HEK293 (cell line): ENCODE measurements around the gene ERRFI1.

ENCODE experiments used
- KLF17 ChIP-seq: fragments of 450-650 bp; formaldehyde crosslinking; IDR thresholded peaks from 2 replicates; pipeline ENCODE4 v1.5.1; 2016; ENCODE audit warnings: missing biosample characterization, missing genetic modification characterization
- KLF8 ChIP-seq: fragments of 450-650 bp; formaldehyde crosslinking; IDR thresholded peaks from 2 replicates; pipeline ENCODE4 v1.5.1; 2016; ENCODE audit warnings: missing biosample characterization, missing genetic modification characterization
- PATZ1 ChIP-seq: fragments of 450-650 bp; formaldehyde crosslinking; IDR thresholded peaks from 2 replicates; pipeline ENCODE4 v1.5.1; 2016; ENCODE audit warnings: missing biosample characterization, missing genetic modification characterization
- PBX3 ChIP-seq: sonication (generic); formaldehyde crosslinking; IDR thresholded peaks from 2 replicates; pipeline ENCODE4 v1.8.1; 2022; ENCODE audit warnings: mild to moderate bottlenecking, moderate library complexity, missing genetic modification reagents
- PRDM10 ChIP-seq: fragments of 450-650 bp; formaldehyde crosslinking; IDR thresholded peaks from 2 replicates; pipeline ENCODE4 v1.5.1; 2016; ENCODE audit warnings: missing biosample characterization, missing genetic modification characterization
- PRDM6 ChIP-seq: fragments of 450-650 bp; formaldehyde crosslinking; IDR thresholded peaks from 2 replicates; pipeline ENCODE4 v1.5.1; 2017; ENCODE audit warnings: missing biosample characterization, missing genetic modification characterization
- SP7 ChIP-seq: fragments of 450-650 bp; formaldehyde crosslinking; IDR thresholded peaks from 2 replicates; pipeline ENCODE4 v1.5.1; 2016; ENCODE audit warnings: missing biosample characterization, missing genetic modification characterization
- TRIM28 ChIP-seq: IDR thresholded peaks from 2 replicates; pipeline ENCODE4 v1.6.1; 2011; ENCODE audit warnings: low read length, control low read depth, borderline replicate concordance
- ZBTB17 ChIP-seq: fragments of 450-650 bp; formaldehyde crosslinking; IDR thresholded peaks from 2 replicates; pipeline ENCODE4 v1.5.1; 2016; ENCODE audit warnings: missing biosample characterization, missing genetic modification characterization
- ZBTB20 ChIP-seq: fragments of 450-650 bp; formaldehyde crosslinking; IDR thresholded peaks from 2 replicates; pipeline ENCODE4 v1.5.1; 2016; ENCODE audit warnings: missing biosample characterization, missing genetic modification characterization
- ZBTB48 ChIP-seq: fragments of 450-650 bp; formaldehyde crosslinking; IDR thresholded peaks from 2 replicates; pipeline ENCODE4 v1.5.1; 2016; ENCODE audit warnings: missing biosample characterization, missing genetic modification characterization
- ZBTB6 ChIP-seq: fragments of 450-650 bp; formaldehyde crosslinking; IDR thresholded peaks from 2 replicates; pipeline ENCODE4 v1.5.1; 2017; ENCODE audit warnings: missing biosample characterization, missing genetic modification characterization
- ZFP37 ChIP-seq: fragments of 450-650 bp; formaldehyde crosslinking; IDR thresholded peaks from 2 replicates; pipeline ENCODE4 v1.5.1; 2016; ENCODE audit warnings: missing biosample characterization, missing genetic modification characterization
- ZNF10 ChIP-seq: fragments of 450-650 bp; formaldehyde crosslinking; IDR thresholded peaks from 2 replicates; pipeline ENCODE4 v1.5.1; 2017; ENCODE audit warnings: missing biosample characterization, missing genetic modification characterization
- ZNF112 ChIP-seq: fragments of 450-650 bp; formaldehyde crosslinking; IDR thresholded peaks from 2 replicates; pipeline ENCODE4 v1.5.0; 2017; ENCODE audit warnings: missing biosample characterization, missing genetic modification characterization
- ZNF184 ChIP-seq: fragments of 450-650 bp; IDR thresholded peaks from 2 replicates; pipeline ENCODE4 v1.5.1; 2018; ENCODE audit warnings: missing biosample characterization, mild to moderate bottlenecking, missing genetic modification characterization
- ZNF223 ChIP-seq: fragments of 450-650 bp; formaldehyde crosslinking; IDR thresholded peaks from 2 replicates; pipeline ENCODE4 v1.5.1; 2016; ENCODE audit warnings: missing biosample characterization, missing genetic modification characterization
- ZNF335 ChIP-seq: fragments of 450-650 bp; formaldehyde crosslinking; conservative IDR thresholded peaks from 2 replicates; pipeline ENCODE4 v1.5.1; 2016; ENCODE audit warnings: missing biosample characterization, missing genetic modification characterization
- ZNF426 ChIP-seq: fragments of 450-650 bp; formaldehyde crosslinking; IDR thresholded peaks from 2 replicates; pipeline ENCODE4 v1.5.1; 2017; ENCODE audit warnings: missing biosample characterization, missing genetic modification characterization, mild to moderate bottlenecking, inconsistent platforms, moderate library complexity
- ZNF530 ChIP-seq: fragments of 450-650 bp; formaldehyde crosslinking; IDR thresholded peaks from 2 replicates; pipeline ENCODE4 v1.5.1; 2016; ENCODE audit warnings: low read depth, missing biosample characterization, missing genetic modification characterization
- ZNF558 ChIP-seq: fragments of 450-650 bp; formaldehyde crosslinking; IDR thresholded peaks from 2 replicates; pipeline ENCODE4 v1.5.1; 2016; ENCODE audit warnings: missing biosample characterization, missing genetic modification characterization
- ZNF561 ChIP-seq: fragments of 450-650 bp; IDR thresholded peaks from 2 replicates; pipeline ENCODE4 v1.5.1; 2018; ENCODE audit warnings: missing biosample characterization, missing genetic modification characterization, borderline replicate concordance
- ZNF600 ChIP-seq: fragments of 450-650 bp; formaldehyde crosslinking; IDR thresholded peaks from 2 replicates; pipeline ENCODE4 v1.5.1; 2016; ENCODE audit warnings: missing biosample characterization, missing genetic modification characterization
- ZNF639 ChIP-seq: fragments of 450-650 bp; formaldehyde crosslinking; IDR thresholded peaks from 2 replicates; pipeline ENCODE4 v1.5.1; 2016; ENCODE audit warnings: missing biosample characterization, missing genetic modification characterization
- ZNF843 ChIP-seq: fragments of 450-650 bp; formaldehyde crosslinking; IDR thresholded peaks from 2 replicates; pipeline ENCODE4 v1.5.1; 2016; ENCODE audit warnings: missing biosample characterization, missing genetic modification characterization

The ERRFI1 gene

GRCh38 chr1:8004803-8005573 lies 21.1 kb downstream of the ERRFI1 start (continued):
- TF ChIP-seq PBX3 (CRISPR knock-in tag): no peak
- TF ChIP-seq ZNF112 (tag by site-specific recombination): no peak
- 0 out of 2 replicates have a peak, but pooled peaks have one; percentile 14 for TF ChIP-seq ZNF558 (tag by site-specific recombination)
- TF ChIP-seq ZNF530 (tag by site-specific recombination): no peak
- TF ChIP-seq PRDM10: 0 out of 2 replicates have a peak, but pooled peaks have one; percentile 46
- peak; percentile 43; the same call in 1 of the 2 replicates for TF ChIP-seq KLF17 (tag by site-specific recombination)
- TF ChIP-seq ZBTB48 (tag by site-specific recombination): 0 out of 2 replicates have a peak, but pooled peaks have one; percentile 29
- TF ChIP-seq ZBTB17 (tag by site-specific recombination): peak; percentile 67
- no peak for TF ChIP-seq ZNF426 (tag by site-specific recombination)
- TF ChIP-seq ZNF600: peak; percentile 86
- TF ChIP-seq PATZ1 (tag by site-specific recombination): 0 out of 2 replicates have a peak, but pooled peaks have one; percentile 21
- TF ChIP-seq ZBTB20: peak; percentile 89
- no peak for TF ChIP-seq PRDM6 (tag by site-specific recombination)
- TF ChIP-seq ZNF561 (tag by site-specific recombination): 0 out of 2 replicates have a peak, but pooled peaks have one; percentile 49
- peak; percentile 83 for TF ChIP-seq ZBTB6 (tag by site-specific recombination)
- TF ChIP-seq ZNF843 (tag by site-specific recombination): peak; percentile 48; the same call in 1 of the 2 replicates
- 0 out of 2 replicates have a peak, but pooled peaks have one; percentile 22 for TF ChIP-seq ZNF639 (tag by site-specific recombination)
- 0 out of 2 replicates have a peak, but pooled peaks have one; percentile 14 for TF ChIP-seq ZNF10
- TF ChIP-seq ZFP37 (tag by site-specific recombination): 0 out of 2 replicates have a peak, but pooled peaks have one; percentile 34
- 0 out of 2 replicates have a peak, but pooled peaks have one; percentile 24 for TF ChIP-seq ZNF184 (tag by site-specific recombination)
- TF ChIP-seq SP7 (tag by site-specific recombination): peak; percentile 99
- TF ChIP-seq ZNF335 (tag by site-specific recombination): 0 out of 2 replicates have a peak, but pooled peaks have one; percentile 22
- TF ChIP-seq KLF8: peak; percentile 37; the same call in 1 of the 2 replicates
- TF ChIP-seq TRIM28: peak; percentile 84
- peak; percentile 76 for TF ChIP-seq ZNF223 (tag by site-specific recombination)
